Activated T-helper 2 cell treated with anti-CD3 and anti-CD28 coated beads, Interferon-gamma antibody, Interleukin-2, Interleukin-4, amounts not matched to agents 10 μg/mL and 5 μg/mL and 100 μg/mL, durations not matched to agents 14 hours and 24 hours and 36 hours (primary cell): ENCODE results near the gene LDHAL6A. TPM values are rescaled to one million over a fixed set of nuclear protein-coding genes. Genes with fewer than 3 reads are reported as not detected.

Experiments used
- total RNA-seq: library from RNA; stranded (reverse); gene quantifications from 2 replicates; pipeline ENCODE4 v1.2.3, GENCODE V29; 2022

The LDHAL6A gene
- total RNA-seq, 1 donor from 2014 or later = not detected

Other genes with a start within 250 kb of the LDHAL6A start
- gene SAA4, start 219.1 kb upstream of the LDHAL6A start, total RNA-seq = not detected in 2 replicates
- gene SAA2, start 207.2 kb upstream of the LDHAL6A start, total RNA-seq = not detected in 2 replicates
- not detected in 2 replicates for gene SAA1, start 189.6 kb upstream of the LDHAL6A start, total RNA-seq
- gene HPS5, start 133.7 kb upstream of the LDHAL6A start, total RNA-seq = 33.3 and 34.2 TPM in 2 replicates
- 51.4 and 54.3 TPM in 2 replicates for gene GTF2H1, start 133.3 kb upstream of the LDHAL6A start, total RNA-seq
- gene LDHA, start 61.3 kb upstream of the LDHAL6A start, total RNA-seq = 1,864 and 1,905 TPM in 2 replicates
- gene LDHC, start 43.5 kb upstream of the LDHAL6A start, total RNA-seq = not detected in 2 replicates
- gene TSG101, start 71.1 kb downstream of the LDHAL6A start, total RNA-seq = 49.5 and 53.3 TPM in 2 replicates
- 26.4 and 32.7 TPM in 2 replicates for gene UEVLD, start 132.9 kb downstream of the LDHAL6A start, total RNA-seq
- gene MISFA, start 143.9 kb downstream of the LDHAL6A start, total RNA-seq = 2.0 and 3.0 TPM in 2 replicates
- 26.5 and 29.0 TPM in 2 replicates for gene SPTY2D1, start 178.5 kb downstream of the LDHAL6A start, total RNA-seq
- 0.11 and 0.55 TPM in 2 replicates for gene TMEM86A, start 242.9 kb downstream of the LDHAL6A start, total RNA-seq